NCI-H146 (cell line): ENCODE measurements around the gene DISP2.

Source experiments
- DNase-seq: peaks from one replicate; lab custom pipeline; 2025; lab: John Stamatoyannopoulos, UW

DISP2 gene

GRCh38 chr15:40357723-40358470, at the start of gene DISP2:
Gene DISP2 (plus strand): TSS chr15:40358219. CDS start chr15:40358322, 103 bp downstream.
- DNase-seq: peak; percentile 82

GRCh38 chr15:40309344-40309862, 48.6 kb upstream of the DISP2 start:
- DNase-seq: no peak

- DNase-seq: peak; percentile 23
Measured at GRCh38 chr15:40310001-40310959, 47.7 kb upstream of the DISP2 start.

GRCh38 chr15:40310993-40311392, 47.0 kb upstream of the DISP2 start:
- DNase-seq: no peak

GRCh38 chr15:40312370-40313158, 45.5 kb upstream of the DISP2 start:
- no peak for DNase-seq

GRCh38 chr15:40313531-40314398, 44.3 kb upstream of the DISP2 start:
- DNase-seq: peak; percentile 29

- no peak for DNase-seq
Measured at GRCh38 chr15:40314723-40315276, 43.2 kb upstream of the DISP2 start.

GRCh38 chr15:40316931-40317330, 41.1 kb upstream of the DISP2 start:
- peak; percentile 5 for DNase-seq

- DNase-seq: no peak
Measured at GRCh38 chr15:40317580-40317979, 40.4 kb upstream of the DISP2 start.

GRCh38 chr15:40320409-40320808, 37.6 kb upstream of the DISP2 start:
- no peak for DNase-seq

- peak; percentile 76 for DNase-seq
Measured at GRCh38 chr15:40320931-40321371, 37.1 kb upstream of the DISP2 start.

GRCh38 chr15:40322531-40323238, 35.3 kb upstream of the DISP2 start:
- no peak for DNase-seq

- peak; percentile 89 for DNase-seq
Measured at GRCh38 chr15:40323239-40323952, 34.6 kb upstream of the DISP2 start, which contains the start of gene INAFM2. Gene INAFM2 (plus strand): TSS chr15:40323692. CDS start chr15:40324056, 364 bp downstream.

- peak; percentile 20 for DNase-seq
Measured at GRCh38 chr15:40323953-40324937, 33.8 kb upstream of the DISP2 start.

- no peak for DNase-seq
Measured at GRCh38 chr15:40325188-40325587, 32.8 kb upstream of the DISP2 start.

- DNase-seq: no peak
Measured at GRCh38 chr15:40325700-40326099, 32.3 kb upstream of the DISP2 start.

- DNase-seq: no peak
Measured at GRCh38 chr15:40327457-40327856, 30.6 kb upstream of the DISP2 start.

GRCh38 chr15:40328176-40328575, 29.8 kb upstream of the DISP2 start:
- no peak for DNase-seq
